Liver (tissue), 9 donors: ENCODE data around the gene ANKRD1. TPM values are rescaled to one million over a fixed set of nuclear protein-coding genes. Genes with fewer than 3 reads are reported as not detected.

Experiments
- DNase-seq: peaks from one replicate; pipeline ENCODE4 v3.0.0-alpha.2; 2017; ENCODE audit warnings: low spot score
- H3K27ac ChIP-seq, 2 donors: one replicate each; pipeline ENCODE4 v1.7.0; 2013; ENCODE audit warnings: inconsistent platforms in 2 of 2, low read length in 2 of 2, control low read depth in 1 of 2, low read depth in 1 of 2, mild to moderate bottlenecking in 1 of 2
- H3K27me3 ChIP-seq, 4 donors: one replicate each; pipeline versions ENCODE4 v1.6.1 to v1.7.0; 2013; ENCODE audit warnings: low read length in 3 of 4, inconsistent platforms in 1 of 4, mild to moderate bottlenecking in 1 of 4, moderate library complexity in 1 of 4; ENCODE audit not compliant: control insufficient read depth in 4 of 4, insufficient read depth in 4 of 4
- H3K36me3 ChIP-seq, 4 donors: one replicate each; pipeline versions ENCODE4 v1.6.1 to v1.7.0; 2013; ENCODE audit warnings: low read length in 3 of 4, mild to moderate bottlenecking in 3 of 4, low read depth in 1 of 4, moderate library complexity in 1 of 4; ENCODE audit not compliant: control insufficient read depth in 4 of 4, insufficient read depth in 3 of 4
- H3K4me1 ChIP-seq, 4 donors: one replicate each; pipeline versions ENCODE4 v1.6.1 to v1.7.0; 2013; ENCODE audit warnings: low read length in 3 of 4, mild to moderate bottlenecking in 3 of 4, moderate library complexity in 1 of 4; ENCODE audit not compliant: control insufficient read depth in 4 of 4, insufficient read depth in 4 of 4
- H3K4me3 ChIP-seq, 3 donors: one replicate each; pipeline versions ENCODE4 v1.6.1 to v1.7.0; 2013; ENCODE audit warnings: low read length in 3 of 3, control low read depth in 1 of 3, low read depth in 1 of 3, mild to moderate bottlenecking in 1 of 3
- H3K9ac ChIP-seq, 2 donors: one replicate each; pipeline ENCODE4 v1.7.0; 2013; ENCODE audit warnings: low read length in 2 of 2, mild to moderate bottlenecking in 2 of 2, moderate library complexity in 2 of 2, control low read depth in 1 of 2, low read depth in 1 of 2
- H3K9me3 ChIP-seq, 4 donors: one replicate each; pipeline versions ENCODE4 v1.6.1 to v1.7.0; 2013; ENCODE audit warnings: low read length in 3 of 4; ENCODE audit not compliant: control insufficient read depth in 4 of 4
- ATF3 ChIP-seq: IDR thresholded peaks from 2 replicates; pipeline ENCODE4 v1.6.1; 2016; ENCODE audit warnings: antibody characterized with exemption
- CTCF ChIP-seq: fragments of 150-350 bp; IDR thresholded peaks from 2 replicates; pipeline ENCODE4 v1.5.1; 2017; ENCODE audit warnings: improper control_type of control experiment, low read depth, low read length; ENCODE audit not compliant: missing input control
- EGR1 ChIP-seq, 2 donors: IDR thresholded peaks; 2 replicates each; pipeline ENCODE4 v1.6.1; 2016 to 2018; ENCODE audit warnings: antibody characterized with exemption in 2 of 2, low read depth in 2 of 2
- FOXA1 ChIP-seq: IDR thresholded peaks from 2 replicates; pipeline ENCODE4 v1.6.1; 2016; ENCODE audit warnings: antibody characterized with exemption
- GABPA ChIP-seq, 2 donors: IDR thresholded peaks in 1 of 2; conservative IDR thresholded peaks in 1 of 2; 2 replicates each; pipeline ENCODE4 v1.6.1; 2016; ENCODE audit warnings: antibody characterized with exemption in 2 of 2, mild to moderate bottlenecking in 1 of 2, moderate library complexity in 1 of 2
- HNF4A ChIP-seq, 2 donors: conservative IDR thresholded peaks; 2 replicates each; pipeline ENCODE4 v1.6.1; 2016; ENCODE audit warnings: antibody characterized with exemption in 2 of 2, mild to moderate bottlenecking in 2 of 2
- HNF4G ChIP-seq: IDR thresholded peaks from 2 replicates; pipeline ENCODE4 v1.6.1; 2016; ENCODE audit warnings: antibody characterized with exemption
- JUND ChIP-seq, 2 donors: IDR thresholded peaks; 2 replicates each; pipeline ENCODE4 v1.6.1; 2016; ENCODE audit warnings: antibody characterized with exemption in 2 of 2
- MAX ChIP-seq: IDR thresholded peaks from 2 replicates; pipeline ENCODE4 v1.6.1; 2016; ENCODE audit warnings: antibody characterized with exemption
- NR2F2 ChIP-seq: IDR thresholded peaks from 2 replicates; pipeline ENCODE4 v1.6.1; 2016; ENCODE audit warnings: antibody characterized with exemption
- RAD21 ChIP-seq, 2 donors: IDR thresholded peaks; 2 replicates each; pipeline ENCODE4 v1.6.1; 2016; ENCODE audit warnings: antibody characterized with exemption in 2 of 2, mild to moderate bottlenecking in 2 of 2
- REST ChIP-seq: IDR thresholded peaks from 2 replicates; pipeline ENCODE4 v1.6.1; 2016; ENCODE audit warnings: antibody characterized with exemption, mild to moderate bottlenecking
- RXRA ChIP-seq, 2 donors: IDR thresholded peaks; 2 replicates each; pipeline ENCODE4 v1.6.1; 2017 to 2018; ENCODE audit warnings: antibody characterized with exemption in 2 of 2, mild to moderate bottlenecking in 1 of 2
- SP1 ChIP-seq: IDR thresholded peaks from 2 replicates; pipeline ENCODE4 v1.6.1; 2018; ENCODE audit warnings: antibody characterized with exemption, mild to moderate bottlenecking
- TAF1 ChIP-seq: conservative IDR thresholded peaks from 2 replicates; pipeline ENCODE4 v1.6.1; 2016; ENCODE audit warnings: antibody characterized with exemption, mild to moderate bottlenecking
- YY1 ChIP-seq: IDR thresholded peaks from 2 replicates; pipeline ENCODE4 v1.6.1; 2016; ENCODE audit warnings: antibody characterized with exemption, mild to moderate bottlenecking
- ZBTB33 ChIP-seq: IDR thresholded peaks from 2 replicates; pipeline ENCODE4 v1.6.1; 2016; ENCODE audit warnings: antibody characterized with exemption
- WGBS: extraction: QIAGEN DNeasy Blood & Tissue Kit; methylation state at CpG from one replicate; pipeline ENCODE4 v1.1.7; 2013; 5-methylcytosine and 5-hydroxymethylcytosine counted together
- polyA plus RNA-seq, 2 donors: library from polyadenylated mRNA; stranded (reverse) in 1 of 2; unstranded in 1 of 2; fragments of 200-250 nt in 1 of 2; fragments of >200 nt in 1 of 2; fragmentation: Nextera tagmentation in 1 of 2; extraction: Ambion mirVana in 1 of 2; gene quantifications; one replicate each; pipeline versions ENCODE4 v1.2.1 to v1.2.3, GENCODE V29; 2013 to 2015
- total RNA-seq, 2 donors: library from RNA; depleted of rRNA; stranded (reverse); fragments of >200 nt; gene quantifications; one replicate each; pipeline ENCODE4 v1.2.3, GENCODE V29; 2014
- donor health status: healthy.
- donor health status: healthy.
- donor health status: healthy.
- donor health status: healthy.
- donor health status: healthy.

The ANKRD1 gene
- total and polyA plus RNA-seq, 4 donors: 0.16 to 0.25 TPM; not detected in 2

GRCh38 chr10:90939116-90939515 is 18.2 kb upstream of the ANKRD1 start (continued):
- TF ChIP-seq ZBTB33: no peak
- TF ChIP-seq TAF1: no peak
- TF ChIP-seq FOXA1: no peak
- no peak for TF ChIP-seq YY1
- TF ChIP-seq HNF4G: no peak
- TF ChIP-seq JUND (IDR thresholded peaks at IDR 0.05): no peak

GRCh38 chr10:90937645-90938258 is 16.9 kb upstream of the ANKRD1 start:
- no peak for TF ChIP-seq JUND (IDR thresholded peaks at IDR 0.05)
- no peak for TF ChIP-seq YY1
- no peak for TF ChIP-seq HNF4A (conservative IDR thresholded peaks at IDR 0.05)
- no peak for TF ChIP-seq EGR1 (IDR thresholded peaks at IDR 0.05; ENCODE audit: low read depth in 2 of 2)
- no peak for TF ChIP-seq FOXA1
- no peak for TF ChIP-seq RAD21 (IDR thresholded peaks at IDR 0.05)
- no peak for TF ChIP-seq ATF3
- TF ChIP-seq ZBTB33: no peak
- no peak for TF ChIP-seq RXRA (IDR thresholded peaks at IDR 0.05)
- TF ChIP-seq NR2F2: no peak
- TF ChIP-seq GABPA (IDR thresholded peaks at IDR 0.05 in 1 of 2, conservative IDR thresholded peaks at IDR 0.05 in 1 of 2): no peak
- TF ChIP-seq HNF4G: no peak
- no peak for TF ChIP-seq MAX
- no peak for TF ChIP-seq REST
- TF ChIP-seq SP1: no peak
- TF ChIP-seq CTCF: no peak
- no peaks in the 10 kb centered on the region for H3K9me3 ChIP-seq
- 82% methylated on average over 8 of the region's 8 CpGs for WGBS
- no peak overlapping the region for H3K27ac ChIP-seq
- no peaks in the 10 kb centered on the region for H3K27me3 ChIP-seq
- H3K36me3 ChIP-seq: no peaks in the 10 kb centered on the region
- no peak for DNase-seq
- no peak overlapping the region for H3K9ac ChIP-seq
- no peak overlapping the region for H3K4me3 ChIP-seq
- H3K4me1 ChIP-seq: no peaks in the 10 kb centered on the region
